ENCODE data around the gene INTS13.

INTS13 gene

GRCh38 chr12:26935636-26936378 lies 2.0 kb downstream of the INTS13 start:
- peaks cover 47% of the 10 kb centered on the region for H3K36me3 ChIP-seq (ENCODE audit: insufficient read depth, insufficient read length, low read length)
- no peaks in the 10 kb centered on the region for H3K4me1 ChIP-seq (ENCODE audit: insufficient read depth, insufficient read length)
- DNase-seq (ENCODE audit: low read depth, low spot score), result no peak
- H3K9ac ChIP-seq (ENCODE audit: insufficient read length, low read depth), result no peak overlapping the region
- TF ChIP-seq YY1 (IDR thresholded peaks at IDR 0.05; ENCODE audit: insufficient read depth, insufficient read length) (no peak), ZNF274 (IDR thresholded peaks at IDR 0.05; ENCODE audit: low read depth, low read length) (no peak), SUZ12 (IDR thresholded peaks at IDR 0.05; ENCODE audit: extremely low read depth, insufficient read depth, insufficient read length) (no peak)
- no peaks in the 10 kb centered on the region for H3K27me3 ChIP-seq (ENCODE audit: insufficient read depth, insufficient read length)
- no peaks in the 10 kb centered on the region for H3K9me3 ChIP-seq (ENCODE audit: insufficient read depth, low read length)
- H3K4me3 ChIP-seq (ENCODE audit: insufficient read length, low read depth), result no peak overlapping the region

- Histone ChIP-seq H3K9me3 (ENCODE audit: insufficient read depth, low read length) (no peaks in the 10 kb centered on the region), H3K9ac (ENCODE audit: insufficient read length, low read depth) (no peak overlapping the region), H3K36me3 (ENCODE audit: insufficient read depth, insufficient read length, low read length) (peaks cover 85% of the 10 kb centered on the region), H3K4me3 (ENCODE audit: insufficient read length, low read depth) (no peak overlapping the region), H3K4me1 (ENCODE audit: insufficient read depth, insufficient read length) (no peaks in the 10 kb centered on the region), H3K27me3 (ENCODE audit: insufficient read depth, insufficient read length) (no peaks in the 10 kb centered on the region)
- DNase-seq (ENCODE audit: low read depth, low spot score), result no peak
- TF ChIP-seq SUZ12 (IDR thresholded peaks at IDR 0.05; ENCODE audit: extremely low read depth, insufficient read depth, insufficient read length) (no peak), ZNF274 (IDR thresholded peaks at IDR 0.05; ENCODE audit: low read depth, low read length) (no peak), YY1 (IDR thresholded peaks at IDR 0.05; ENCODE audit: insufficient read depth, insufficient read length) (no peak)
Measured at GRCh38 chr12:26929590-26929989, 8.2 kb downstream of the INTS13 start.

GRCh38 chr12:26928661-26929060 lies 9.1 kb downstream of the INTS13 start:
- no peak overlapping the region for H3K9ac ChIP-seq (ENCODE audit: insufficient read length, low read depth)
- peaks cover 85% of the 10 kb centered on the region for H3K36me3 ChIP-seq (ENCODE audit: insufficient read depth, insufficient read length, low read length)
- H3K4me1 ChIP-seq (ENCODE audit: insufficient read depth, insufficient read length), result no peaks in the 10 kb centered on the region
- H3K9me3 ChIP-seq (ENCODE audit: insufficient read depth, low read length), result no peaks in the 10 kb centered on the region
- no peak for TF ChIP-seq YY1 (IDR thresholded peaks at IDR 0.05; ENCODE audit: insufficient read depth, insufficient read length)
- no peak for TF ChIP-seq ZNF274 (IDR thresholded peaks at IDR 0.05; ENCODE audit: low read depth, low read length)
- TF ChIP-seq SUZ12 (IDR thresholded peaks at IDR 0.05; ENCODE audit: extremely low read depth, insufficient read depth, insufficient read length), result no peak
- no peaks in the 10 kb centered on the region for H3K27me3 ChIP-seq (ENCODE audit: insufficient read depth, insufficient read length)
- H3K4me3 ChIP-seq (ENCODE audit: insufficient read length, low read depth), result no peak overlapping the region
- no peak for DNase-seq (ENCODE audit: low read depth, low spot score)

- no peaks in the 10 kb centered on the region for H3K4me1 ChIP-seq (ENCODE audit: insufficient read depth, insufficient read length)
- no peaks in the 10 kb centered on the region for H3K9me3 ChIP-seq (ENCODE audit: insufficient read depth, low read length)
- no peak for DNase-seq (ENCODE audit: low read depth, low spot score)
- H3K9ac ChIP-seq (ENCODE audit: insufficient read length, low read depth), result no peak overlapping the region
- H3K36me3 ChIP-seq (ENCODE audit: insufficient read depth, insufficient read length, low read length), result peaks cover 71% of the 10 kb centered on the region
- no peaks in the 10 kb centered on the region for H3K27me3 ChIP-seq (ENCODE audit: insufficient read depth, insufficient read length)
- no peak overlapping the region for H3K4me3 ChIP-seq (ENCODE audit: insufficient read length, low read depth)
- TF ChIP-seq SUZ12 (IDR thresholded peaks at IDR 0.05; ENCODE audit: extremely low read depth, insufficient read depth, insufficient read length) (no peak), YY1 (IDR thresholded peaks at IDR 0.05; ENCODE audit: insufficient read depth, insufficient read length) (no peak), ZNF274 (IDR thresholded peaks at IDR 0.05; ENCODE audit: low read depth, low read length) (no peak)
Measured at GRCh38 chr12:26921886-26922285, 15.9 kb downstream of the INTS13 start.

GRCh38 chr12:26919216-26919555 lies 18.6 kb downstream of the INTS13 start:
- Histone ChIP-seq H3K9ac (ENCODE audit: insufficient read length, low read depth) (no peak overlapping the region), H3K9me3 (ENCODE audit: insufficient read depth, low read length) (no peaks in the 10 kb centered on the region), H3K36me3 (ENCODE audit: insufficient read depth, insufficient read length, low read length) (peaks cover 67% of the 10 kb centered on the region), H3K4me1 (ENCODE audit: insufficient read depth, insufficient read length) (no peaks in the 10 kb centered on the region), H3K27me3 (ENCODE audit: insufficient read depth, insufficient read length) (no peaks in the 10 kb centered on the region), H3K4me3 (ENCODE audit: insufficient read length, low read depth) (no peak overlapping the region)
- TF ChIP-seq ZNF274 (IDR thresholded peaks at IDR 0.05; ENCODE audit: low read depth, low read length), result no peak
- TF ChIP-seq SUZ12 (IDR thresholded peaks at IDR 0.05; ENCODE audit: extremely low read depth, insufficient read depth, insufficient read length), result no peak
- TF ChIP-seq YY1 (IDR thresholded peaks at IDR 0.05; ENCODE audit: insufficient read depth, insufficient read length), result no peak
- no peak for DNase-seq (ENCODE audit: low read depth, low spot score)

GRCh38 chr12:26918321-26919215 lies 19.2 kb downstream of the INTS13 start:
- Histone ChIP-seq H3K9ac (ENCODE audit: insufficient read length, low read depth) (no peak overlapping the region), H3K27me3 (ENCODE audit: insufficient read depth, insufficient read length) (no peaks in the 10 kb centered on the region), H3K36me3 (ENCODE audit: insufficient read depth, insufficient read length, low read length) (peaks cover 67% of the 10 kb centered on the region), H3K9me3 (ENCODE audit: insufficient read depth, low read length) (no peaks in the 10 kb centered on the region), H3K4me1 (ENCODE audit: insufficient read depth, insufficient read length) (no peaks in the 10 kb centered on the region), H3K4me3 (ENCODE audit: insufficient read length, low read depth) (no peak overlapping the region)
- TF ChIP-seq YY1 (IDR thresholded peaks at IDR 0.05; ENCODE audit: insufficient read depth, insufficient read length) (no peak), ZNF274 (IDR thresholded peaks at IDR 0.05; ENCODE audit: low read depth, low read length) (no peak), SUZ12 (IDR thresholded peaks at IDR 0.05; ENCODE audit: extremely low read depth, insufficient read depth, insufficient read length) (no peak)
- DNase-seq (ENCODE audit: low read depth, low spot score), result no peak

GRCh38 chr12:26906704-26907103 lies 31.1 kb downstream of the INTS13 start:
- no peak for DNase-seq (ENCODE audit: low read depth, low spot score)
- H3K27me3 ChIP-seq (ENCODE audit: insufficient read depth, insufficient read length), result no peaks in the 10 kb centered on the region
- TF ChIP-seq ZNF274 (IDR thresholded peaks at IDR 0.05; ENCODE audit: low read depth, low read length) (no peak), SUZ12 (IDR thresholded peaks at IDR 0.05; ENCODE audit: extremely low read depth, insufficient read depth, insufficient read length) (no peak), YY1 (IDR thresholded peaks at IDR 0.05; ENCODE audit: insufficient read depth, insufficient read length) (no peak)
- no peaks in the 10 kb centered on the region for H3K9me3 ChIP-seq (ENCODE audit: insufficient read depth, low read length)
- H3K4me3 ChIP-seq (ENCODE audit: insufficient read length, low read depth), result no peak overlapping the region
- H3K9ac ChIP-seq (ENCODE audit: insufficient read length, low read depth), result no peak overlapping the region
- H3K4me1 ChIP-seq (ENCODE audit: insufficient read depth, insufficient read length), result no peaks in the 10 kb centered on the region
- H3K36me3 ChIP-seq (ENCODE audit: insufficient read depth, insufficient read length, low read length), result peaks cover 67% of the 10 kb centered on the region
